ENCODE results near the gene MCEMP1. TPM values are rescaled to one million over a fixed set of nuclear protein-coding genes. Genes with fewer than 3 reads are reported as not detected.

Gene MCEMP1
- total and polyA plus RNA-seq, 2 experiments from 2014 or later: not detected

DNA sequence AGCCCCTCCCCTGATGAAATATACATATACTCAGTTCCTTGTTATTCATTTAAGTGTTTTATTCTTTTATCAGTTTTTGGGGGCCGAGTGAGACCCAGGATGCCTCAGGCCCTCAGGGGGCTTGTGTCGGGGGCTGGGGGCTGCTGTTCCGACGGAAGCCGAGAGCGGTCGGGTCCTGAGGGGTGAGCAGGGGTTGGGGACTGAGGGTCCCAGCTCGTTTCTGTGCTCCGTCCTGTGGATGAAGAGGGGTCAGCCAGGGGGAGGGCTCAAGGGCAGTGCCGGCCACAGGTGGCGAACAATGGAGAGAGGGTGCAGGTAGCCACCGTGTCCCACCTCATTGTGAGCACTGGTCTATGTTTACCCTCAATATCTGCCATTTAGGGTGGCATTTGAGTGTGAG, 45.3 kb upstream of the MCEMP1 start:
- H3K79me2 ChIP-seq (replicated peaks; ENCODE audit: insufficient read depth): peaks cover 41% of the 10 kb centered on the region
- ATAC-seq: no peak

More for the DNA sequence above, 45.3 kb upstream of the MCEMP1 start:
- no peak for DNase-seq (ENCODE audit: low spot score)
- peaks cover 5% of the 10 kb centered on the region; the same call in 2 of the 3 replicates for H3K36me3 Mint-ChIP-seq (ENCODE audit: low read depth)
- H2AFZ ChIP-seq: no peak overlapping the region
- H3K9me2 ChIP-seq (ENCODE audit: insufficient read depth): no peaks in the 10 kb centered on the region
- H3K9me3 Mint-ChIP-seq: no peaks in the 10 kb centered on the region; the same call in 1 of the 3 replicates
- no peaks in the 10 kb centered on the region for H3K36me3 ChIP-seq (ENCODE audit: insufficient read depth)
- no peak overlapping the region for H3K4me3 ChIP-seq
- peaks cover 8% of the 10 kb centered on the region for H4K20me1 ChIP-seq (replicated peaks; ENCODE audit: insufficient read depth)
- peaks cover 25% of the 10 kb centered on the region for H3K27me3 Mint-ChIP-seq (ENCODE audit: insufficient read depth, low read depth, poor library complexity)
- TF ChIP-seq POLR2AphosphoS5 (IDR thresholded peaks at IDR 0.05; ENCODE audit: low read depth) (no peak), EZH2phosphoT487 (IDR thresholded peaks at IDR 0.05; ENCODE audit: unreplicated experiment) (no peak), CTCF (conservative IDR thresholded peaks at IDR 0.05; ENCODE audit: low read depth in 2 of 2) (no peak), REST (IDR thresholded peaks at IDR 0.05; ENCODE audit: unreplicated experiment) (no peak), ZNF462 (CRISPR knock-in tag; IDR thresholded peaks at IDR 0.05) (no peak), JUNB (IDR thresholded peaks at IDR 0.05; ENCODE audit: unreplicated experiment) (no peak), NANOG (IDR thresholded peaks at IDR 0.05; ENCODE audit: borderline replicate concordance) (no peak), STAT1 (IDR thresholded peaks at IDR 0.05; ENCODE audit: unreplicated experiment) (no peak), ZNF331 (CRISPR knock-in tag; IDR thresholded peaks at IDR 0.05; ENCODE audit: low read depth) (no peak), CREB1 (CRISPR knock-in tag; IDR thresholded peaks at IDR 0.05; ENCODE audit: low read depth) (no peak), ETS1 (IDR thresholded peaks at IDR 0.05) (no peak), ZNF114 (CRISPR knock-in tag; IDR thresholded peaks at IDR 0.05) (no peak), EZH2 (IDR thresholded peaks at IDR 0.05; ENCODE audit: low read depth, unreplicated experiment) (no peak)
- peaks cover 23% of the 10 kb centered on the region for H3K27me3 ChIP-seq (ENCODE audit: insufficient read depth)
- H3K27ac ChIP-seq (ENCODE audit: low read depth): no peak overlapping the region
- no peak overlapping the region for H3K27ac Mint-ChIP-seq
- no peaks in the 10 kb centered on the region for H3F3A ChIP-seq (replicated peaks; ENCODE audit: low read depth)
- no peak overlapping the region for H3K4me2 ChIP-seq
- peak overlapping the region; percentile 27; the same call in 1 of the 3 replicates for H3K4me3 Mint-ChIP-seq
- H3K4me1 ChIP-seq (ENCODE audit: insufficient read depth): peaks cover 14% of the 10 kb centered on the region; the same call in 1 of the 2 replicates
- H3K4me1 Mint-ChIP-seq: peaks cover 16% of the 10 kb centered on the region

All from GM23338 (cell line).